Stimulated activated CD4-positive, alpha-beta T cell treated with anti-CD3 and anti-CD28 coated beads, Interleukin-4, amount 100 ng/mL, for 48 hours (primary cell): Measurements from ENCODE around the gene PDE4D.
"Not testable (repeated sequence)": the region's sequence is repeated elsewhere in the genome, so short reads cannot be mapped to it uniquely, and the experiment has no call there.

Experiments
- DNase-seq, 2 donors: peaks; one replicate each; pipeline ENCODE4 v3.0.0-alpha.2; 2020; ENCODE audit warnings: low read depth in 2 of 2

PDE4D gene

GRCh38 chr5:59608745-59609144, 284.8 kb downstream of the PDE4D start:
- DNase-seq: no peak

- no peak for DNase-seq
These were observed 286.3 kb downstream of the PDE4D start for GRCh38 chr5:59607138-59607765.

- DNase-seq: no peak
These were observed 287.6 kb downstream of the PDE4D start for GRCh38 chr5:59605915-59606314.

- no peak for DNase-seq
These were observed 289.4 kb downstream of the PDE4D start for GRCh38 chr5:59604111-59604510.

GRCh38 chr5:59600998-59601397, 292.5 kb downstream of the PDE4D start:
- DNase-seq: no peak

- DNase-seq: no peak
These were observed 293.4 kb downstream of the PDE4D start for GRCh38 chr5:59600153-59600552.

GRCh38 chr5:59599729-59600128, 293.8 kb downstream of the PDE4D start:
- no peak for DNase-seq

GRCh38 chr5:59598547-59598874, 295.0 kb downstream of the PDE4D start:
- DNase-seq: no peak

GRCh38 chr5:59597690-59598546, 295.6 kb downstream of the PDE4D start:
- DNase-seq: no peak

GRCh38 chr5:59596586-59597350, 296.8 kb downstream of the PDE4D start:
- no peak for DNase-seq

- DNase-seq: not testable (repeated sequence)
These were observed 299.4 kb downstream of the PDE4D start for GRCh38 chr5:59594118-59594517.

GRCh38 chr5:59593439-59594007, 300.0 kb downstream of the PDE4D start:
- no peak for DNase-seq

- no peak for DNase-seq
These were observed 301.4 kb downstream of the PDE4D start for GRCh38 chr5:59592101-59592500.

GRCh38 chr5:59591162-59591561, 302.4 kb downstream of the PDE4D start:
- no peak for DNase-seq

GRCh38 chr5:59588922-59589321, 304.6 kb downstream of the PDE4D start:
- DNase-seq: no peak

- no peak for DNase-seq
These were observed 305.8 kb downstream of the PDE4D start for GRCh38 chr5:59587489-59588337.

- no peak for DNase-seq
These were observed 306.7 kb downstream of the PDE4D start for GRCh38 chr5:59586841-59587240.

GRCh38 chr5:59584858-59585846, 308.4 kb downstream of the PDE4D start:
- no peak for DNase-seq

- no peak for DNase-seq
These were observed 309.5 kb downstream of the PDE4D start for GRCh38 chr5:59583810-59584562.
